ENCODE data around the gene HOXA6.

HOXA6 gene

DNA sequence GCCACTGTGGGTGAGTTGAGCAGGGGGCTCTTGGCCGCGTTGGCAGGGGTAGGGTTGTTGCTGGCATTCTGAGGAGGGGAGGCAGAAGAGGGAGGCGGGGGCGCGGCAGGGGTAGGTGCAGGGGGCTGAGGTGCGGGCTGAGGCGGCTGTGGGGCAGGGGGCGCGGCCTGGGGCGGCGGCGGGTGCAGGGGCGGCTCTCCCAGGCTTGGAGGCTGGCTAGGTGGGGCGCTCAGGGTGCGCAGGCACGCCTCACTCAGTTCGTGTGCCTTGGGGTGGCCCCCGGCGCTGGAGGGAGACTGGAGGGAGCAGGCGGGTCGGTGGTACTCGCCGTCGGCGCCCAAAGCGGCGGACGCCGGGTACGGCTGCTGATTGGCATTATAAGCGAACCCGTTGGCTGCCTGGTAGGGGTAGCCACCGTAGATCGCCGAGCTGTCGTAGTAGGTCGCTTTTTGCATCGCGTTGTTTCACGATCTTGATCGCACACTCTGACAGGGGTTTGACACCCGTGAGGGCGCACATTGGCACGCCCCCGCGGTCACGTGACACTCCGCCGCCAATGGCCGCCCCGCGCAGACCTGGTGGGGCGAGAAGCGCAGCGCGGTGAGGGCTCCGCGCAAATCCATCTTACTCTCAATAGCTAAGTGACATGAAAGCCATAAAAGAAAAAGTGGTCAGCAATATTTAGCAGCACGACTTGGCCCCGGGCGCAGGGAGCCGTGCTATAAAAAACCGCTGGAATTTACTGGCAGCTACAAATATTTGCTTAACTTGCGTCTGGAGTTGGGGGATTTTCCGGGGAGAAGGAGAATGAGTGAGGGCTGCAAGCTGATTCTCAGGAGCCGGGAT is 37.2 kb downstream of the HOXA6 start:
- DNase-seq (ENCODE audit: low read depth, low spot score), result peak; percentile 57

DNA sequence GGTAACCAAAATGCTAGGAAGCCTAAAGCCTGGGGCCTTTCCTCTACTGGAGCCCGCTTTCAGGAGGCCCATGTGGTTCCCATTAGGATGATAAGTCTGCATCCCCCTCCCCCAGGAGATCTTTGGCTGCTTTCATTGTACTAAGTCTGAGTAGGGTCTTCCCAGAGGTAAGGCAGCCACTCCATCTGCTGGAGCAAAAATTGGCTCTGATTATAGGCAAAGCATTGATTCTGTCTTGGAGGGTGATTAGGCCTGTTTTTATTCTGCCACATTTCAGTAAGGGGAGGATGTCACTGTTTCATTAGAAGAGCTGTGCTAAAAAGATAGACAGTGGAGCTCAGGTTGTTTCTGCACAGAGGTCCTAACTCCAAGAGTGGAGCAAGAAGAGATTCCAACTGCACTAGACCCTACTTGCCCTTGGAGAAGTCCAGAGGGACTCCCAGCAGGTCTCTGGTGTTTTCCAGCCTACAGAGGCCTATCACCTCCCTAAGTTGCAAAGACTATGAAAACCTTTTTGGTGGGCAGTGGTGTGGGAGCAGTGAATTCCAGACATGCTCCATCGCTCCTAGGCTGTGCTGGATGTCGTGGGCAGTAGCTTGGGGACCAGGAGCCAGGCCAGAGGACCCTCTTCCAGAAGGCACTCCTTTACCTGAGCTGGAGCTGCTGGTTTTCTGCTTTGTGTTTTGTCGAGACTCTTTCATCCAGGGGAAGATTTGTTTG is 37.9 kb downstream of the HOXA6 start:
- no peak for DNase-seq (ENCODE audit: low read depth, low spot score)

DNA sequence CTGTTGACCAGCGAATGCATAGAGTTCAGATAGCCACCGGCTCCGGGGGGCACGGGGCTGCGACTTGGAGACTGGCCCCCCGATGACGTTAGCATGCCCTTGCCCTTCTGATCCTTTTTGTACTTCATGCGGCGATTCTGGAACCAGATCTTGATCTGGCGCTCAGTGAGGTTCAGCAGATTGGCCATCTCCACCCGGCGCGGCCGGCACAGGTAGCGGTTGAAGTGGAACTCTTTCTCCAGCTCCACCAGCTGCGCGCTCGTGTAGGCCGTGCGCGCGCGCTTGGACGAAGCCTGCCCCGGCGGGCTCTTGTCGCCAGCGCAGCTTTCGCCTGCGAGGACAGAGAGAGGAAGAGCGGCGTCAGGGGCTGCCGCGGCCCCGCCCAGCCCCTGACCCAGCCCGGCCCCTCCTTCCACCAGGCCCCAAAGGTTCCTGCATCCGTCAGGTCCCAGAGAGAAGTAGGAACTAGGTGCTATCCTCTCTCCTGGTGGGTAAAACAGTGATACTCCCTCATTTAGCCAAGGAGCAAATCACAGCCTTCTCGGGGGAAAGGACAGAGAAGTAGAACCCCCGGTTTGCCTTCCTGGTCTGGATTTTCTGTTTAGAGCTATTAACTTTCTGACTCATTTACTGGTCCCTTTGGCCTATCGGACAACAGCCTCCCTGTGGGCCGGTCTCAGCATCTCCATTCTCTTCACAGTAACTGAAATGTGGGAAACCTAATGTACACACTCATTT is 39.0 kb downstream of the HOXA6 start:
- peak; percentile 21 for DNase-seq (ENCODE audit: low read depth, low spot score)

DNA sequence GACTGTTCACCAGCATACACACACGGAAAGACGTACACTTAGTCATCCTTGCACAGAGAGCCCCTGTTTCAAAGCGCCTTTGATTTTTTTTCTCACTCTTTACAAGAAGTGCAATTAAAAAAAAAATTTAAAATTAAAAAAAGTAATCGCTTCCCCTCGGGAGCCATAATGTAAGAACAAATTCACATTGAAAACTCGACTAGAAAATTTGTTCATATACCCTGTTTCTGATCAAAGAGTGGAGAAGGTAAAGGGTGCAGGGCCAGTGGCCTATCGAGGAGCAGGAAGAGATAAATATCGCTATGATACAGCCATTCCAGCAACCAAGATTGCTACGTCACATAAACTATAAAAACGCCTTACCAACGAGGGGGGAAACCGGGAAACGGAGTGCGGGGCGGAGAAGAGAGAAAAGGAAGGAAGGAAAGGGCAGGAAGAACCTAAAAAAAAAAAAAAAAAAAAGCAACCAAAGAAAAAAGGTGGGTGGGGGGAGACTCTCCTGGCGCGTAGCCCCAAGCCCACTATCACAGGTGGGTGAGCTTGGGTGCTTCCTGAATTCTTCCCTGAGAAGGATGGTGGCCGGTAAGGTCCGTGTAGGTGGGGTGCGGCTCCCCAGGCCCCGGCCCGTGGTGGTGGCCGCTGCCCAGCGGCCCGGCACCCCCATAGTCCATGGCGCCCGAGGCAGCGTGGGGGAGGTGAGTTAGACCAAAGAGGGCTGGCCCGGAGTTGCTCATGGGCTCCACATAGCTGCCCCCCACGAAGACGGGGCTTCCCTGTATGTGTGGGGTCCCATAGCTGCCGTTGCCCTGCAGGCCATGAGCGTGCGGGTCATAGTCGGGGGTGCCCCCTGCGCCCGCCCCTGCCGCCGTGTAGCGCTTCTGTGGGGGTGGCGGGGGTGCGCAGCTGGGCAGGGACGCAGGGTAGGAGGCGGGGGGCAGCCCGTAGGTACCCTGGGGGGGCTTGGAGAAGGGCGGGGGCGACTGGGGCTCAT is 39.9 kb downstream of the HOXA6 start:
- peak; percentile 14 for DNase-seq (ENCODE audit: low read depth, low spot score)

DNA sequence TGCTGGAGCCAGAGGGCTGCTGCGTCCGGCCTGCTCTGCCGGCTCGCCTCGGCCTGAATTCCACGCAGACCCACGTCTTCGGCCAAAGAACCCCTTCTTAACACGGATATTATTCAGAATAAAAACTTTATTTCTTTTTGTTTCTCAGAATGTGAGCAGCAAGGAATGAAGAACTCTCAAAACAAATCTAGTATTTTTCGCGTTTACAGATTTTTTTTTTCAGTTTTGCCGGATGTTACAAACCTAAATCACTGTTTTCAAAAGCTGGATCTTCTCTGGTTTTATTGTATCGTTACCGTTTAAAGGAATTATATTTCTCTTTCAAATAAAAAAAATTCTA is 40.7 kb downstream of the HOXA6 start:
- no peak for DNase-seq (ENCODE audit: low read depth, low spot score)

DNA sequence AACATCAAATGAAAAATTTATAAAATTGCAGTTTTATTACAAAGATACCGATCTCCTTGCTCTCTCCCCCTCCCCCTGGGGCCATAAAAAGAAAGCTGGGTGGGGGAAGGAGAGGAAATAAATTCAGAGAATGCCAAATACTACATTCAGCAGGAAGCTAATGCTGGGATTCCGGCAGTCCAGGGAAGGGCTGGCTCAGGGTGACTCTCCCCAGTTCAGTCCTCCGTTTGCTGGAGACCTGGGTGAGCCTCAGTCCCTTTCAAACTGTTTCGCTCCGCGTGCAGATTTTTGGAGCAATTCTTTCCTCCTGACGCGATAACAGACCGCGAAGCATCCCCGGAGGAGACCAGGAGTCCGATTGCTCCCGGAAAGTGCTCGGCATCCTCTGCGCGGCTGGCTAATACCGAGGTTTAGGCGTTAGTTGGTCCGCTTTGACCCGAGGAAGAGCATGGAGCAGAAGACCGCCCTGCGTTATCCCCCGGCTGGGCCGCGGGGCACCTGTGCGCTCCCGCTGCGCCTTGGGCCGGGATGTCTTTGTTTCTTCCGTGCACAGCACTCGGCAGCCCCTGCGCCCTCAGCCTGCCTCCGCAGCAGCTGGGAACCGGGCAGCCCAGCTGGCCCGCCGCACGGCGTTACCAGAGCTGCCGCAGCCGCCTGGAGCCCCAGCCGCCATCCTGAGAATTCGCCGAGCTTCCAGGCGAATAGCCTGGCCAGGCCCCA is 41.2 kb downstream of the HOXA6 start:
- DNase-seq (ENCODE audit: low read depth, low spot score), result peak; percentile 51

DNA sequence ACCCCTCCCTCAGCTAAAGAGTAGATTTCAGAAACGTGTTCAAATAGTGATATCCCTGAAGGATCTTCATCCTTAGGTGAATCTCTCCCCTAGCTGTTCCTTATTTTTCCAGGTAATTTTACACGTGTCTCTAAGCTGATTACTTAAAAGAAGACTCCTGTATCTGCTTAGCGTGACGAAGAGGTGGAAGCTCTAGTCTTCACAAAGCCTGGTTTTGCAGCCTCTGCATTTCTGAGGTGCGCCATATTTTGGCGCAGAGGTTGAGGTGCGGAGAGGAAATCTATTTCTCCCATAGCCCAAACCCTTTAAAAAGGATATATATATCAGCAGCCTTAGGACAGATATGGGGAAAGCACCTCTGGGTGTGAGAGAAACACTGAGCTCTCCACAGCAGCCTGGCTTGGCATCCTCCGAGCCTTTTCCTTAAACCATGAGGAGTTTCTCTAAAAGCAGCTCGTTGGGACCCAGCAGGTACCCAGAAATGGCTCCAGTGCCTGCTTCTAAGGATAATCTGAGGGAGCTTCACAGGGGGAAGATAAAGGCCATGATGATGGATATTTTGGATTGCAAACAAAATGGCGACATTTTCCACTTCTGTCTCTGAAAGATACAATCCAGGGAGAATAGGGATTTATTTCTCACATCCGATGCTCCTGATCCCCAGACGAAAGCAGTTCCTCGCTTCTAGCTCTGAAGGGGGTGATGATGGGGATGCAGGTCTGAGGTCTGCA is 42.1 kb downstream of the HOXA6 start:
- peak; percentile 4 for DNase-seq (ENCODE audit: low read depth, low spot score)

DNA sequence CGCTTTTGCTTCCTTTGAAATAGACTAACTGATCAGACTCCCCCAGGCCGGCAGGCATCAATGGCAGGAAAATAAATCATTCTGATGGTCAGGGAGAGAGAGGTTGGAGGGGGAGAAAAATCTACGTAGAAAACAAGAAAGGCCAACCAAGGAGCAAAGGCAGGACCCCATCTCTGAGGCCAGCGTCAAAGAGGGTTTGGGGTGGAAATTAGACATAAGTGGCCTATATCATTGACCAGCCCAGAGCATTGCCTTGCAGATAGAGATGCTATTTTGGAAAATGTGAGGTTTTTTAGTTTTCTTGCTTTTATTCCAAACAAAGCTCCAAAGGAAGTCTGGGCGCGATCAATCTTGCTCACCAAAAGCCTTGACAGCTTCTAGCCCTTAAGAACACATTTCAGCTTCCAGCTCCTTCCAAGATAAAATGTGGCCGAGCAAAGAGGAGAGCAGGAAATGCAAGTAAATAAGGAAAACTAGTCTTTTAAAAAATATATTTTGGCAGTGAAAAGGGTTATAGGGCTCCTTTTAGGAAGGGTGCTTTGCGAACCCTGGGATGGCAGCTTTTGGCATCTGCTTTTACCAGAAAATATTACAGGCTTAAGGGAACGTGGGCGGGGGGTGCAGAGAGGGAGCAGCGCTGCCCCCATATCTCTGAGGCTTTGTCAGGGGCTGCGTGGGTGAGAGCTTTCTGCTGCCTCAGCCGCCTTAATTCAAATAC is 43.1 kb downstream of the HOXA6 start:
- peak; percentile 13 for DNase-seq (ENCODE audit: low read depth, low spot score)

DNA sequence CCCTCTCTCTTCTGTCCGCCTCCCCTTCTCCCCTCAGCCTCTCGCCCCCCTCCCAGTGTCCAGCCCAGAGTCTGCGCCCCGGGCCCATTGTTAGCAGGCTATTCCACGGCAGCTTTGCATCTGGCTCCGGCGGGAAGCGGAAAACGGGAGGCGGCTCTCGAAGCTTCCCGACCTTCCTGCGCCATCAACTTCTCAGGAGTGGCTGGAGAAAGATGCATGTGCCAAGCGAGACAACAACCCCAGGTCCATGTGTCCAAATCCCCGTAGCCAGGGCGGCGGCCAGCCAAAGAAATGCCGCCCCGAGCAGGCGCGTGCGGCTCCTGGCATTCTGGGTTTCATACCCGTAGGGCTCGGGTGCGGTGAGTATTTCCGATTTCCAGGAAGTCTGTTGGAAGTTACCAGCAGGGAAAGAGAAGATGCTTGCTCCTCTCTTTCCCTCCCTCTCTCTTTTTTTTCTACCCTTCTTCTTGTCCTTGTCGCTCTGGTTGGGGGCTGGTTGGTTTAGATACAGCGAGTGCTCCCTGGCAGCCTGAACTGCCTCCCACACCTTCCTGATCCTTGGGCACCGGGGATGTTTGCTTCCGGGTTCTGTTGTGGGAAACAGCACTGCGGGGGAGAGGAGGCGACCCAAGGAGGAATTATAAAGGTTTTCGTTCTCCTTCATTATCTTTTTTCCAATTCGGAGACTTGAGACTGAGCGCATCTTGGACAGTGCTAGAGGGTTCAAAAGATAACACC is 43.9 kb downstream of the HOXA6 start:
- DNase-seq (ENCODE audit: low read depth, low spot score), result peak; percentile 6

DNA sequence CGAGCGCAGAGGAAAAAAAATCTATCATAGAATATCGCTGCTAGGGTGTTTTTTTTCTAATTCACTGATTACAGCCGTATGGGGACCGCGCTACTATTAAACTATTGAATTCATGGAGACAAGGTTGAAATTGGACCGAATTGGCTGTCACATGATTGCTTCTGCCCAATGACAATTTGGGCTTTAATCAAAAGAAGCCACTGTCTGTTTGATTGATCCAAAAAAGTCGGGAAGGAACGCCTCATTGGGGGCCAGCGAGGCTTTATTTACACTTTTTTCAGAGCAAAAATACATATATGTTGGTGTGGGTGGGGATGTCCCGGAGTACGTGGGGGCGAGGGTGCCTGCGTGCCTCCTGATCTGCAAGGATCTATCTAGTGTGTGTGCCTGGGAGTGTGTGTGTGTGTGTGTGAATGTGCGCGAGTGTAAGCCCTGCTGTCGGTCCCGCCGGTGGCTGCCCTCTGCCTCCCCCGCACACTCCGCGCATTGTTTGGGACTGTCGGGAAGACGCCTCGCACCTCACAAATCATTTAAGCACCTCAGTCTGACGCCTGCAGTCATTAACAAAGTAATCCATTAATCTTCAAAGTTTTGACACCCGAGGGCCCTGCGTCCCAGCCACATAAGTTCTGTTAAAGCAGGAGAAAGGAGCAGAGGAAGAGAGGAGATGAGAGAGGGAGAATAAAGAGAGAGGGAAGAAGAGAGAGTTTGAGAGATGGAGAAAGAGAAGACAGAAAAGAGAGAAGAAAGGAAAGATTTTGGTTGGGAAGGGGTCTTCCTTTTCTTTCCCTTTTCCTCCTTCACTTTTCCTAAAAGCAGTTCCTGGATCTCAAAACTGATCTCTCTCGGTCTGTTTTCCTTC is 44.8 kb downstream of the HOXA6 start, which contains the start of gene HOXA2:
Gene HOXA2 (minus strand): TSS at position 103 of the 862 bp plus-strand sequence. CDS start 183 bp downstream, outside the sequence.
- DNase-seq (ENCODE audit: low read depth, low spot score), result peak; percentile 25

DNA sequence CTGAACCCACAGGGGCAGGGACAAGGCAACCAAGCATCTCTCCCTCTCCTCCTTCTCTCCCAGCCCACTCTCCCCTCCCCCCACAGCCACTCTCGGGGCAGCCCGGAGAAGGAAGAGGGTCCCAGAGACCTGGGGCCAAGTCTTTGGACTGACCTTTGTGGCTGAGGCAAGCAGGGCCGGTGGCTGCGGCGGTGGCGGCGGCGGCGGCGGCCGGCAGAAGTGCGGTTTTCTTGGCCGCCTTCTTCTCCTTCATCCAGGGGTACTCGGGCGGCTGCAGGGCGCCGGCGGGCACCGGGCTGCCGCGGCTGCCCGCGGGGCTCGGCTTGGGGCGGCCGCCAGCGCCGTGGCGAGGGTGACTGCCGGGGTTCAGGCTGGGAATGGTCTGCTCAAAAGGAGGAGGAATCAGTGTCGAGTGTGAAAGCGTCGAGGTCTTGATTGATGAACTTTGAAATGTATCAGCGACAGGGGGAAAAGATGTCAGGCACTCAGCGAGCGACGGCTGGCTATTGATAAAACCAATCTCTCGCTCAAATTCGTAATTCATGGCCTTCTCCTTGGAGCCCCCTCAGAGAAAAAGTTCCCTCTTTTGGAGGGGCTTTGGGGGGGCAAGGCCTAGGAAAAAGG is 45.5 kb downstream of the HOXA6 start:
- peak; percentile 9 for DNase-seq (ENCODE audit: low read depth, low spot score)

DNA sequence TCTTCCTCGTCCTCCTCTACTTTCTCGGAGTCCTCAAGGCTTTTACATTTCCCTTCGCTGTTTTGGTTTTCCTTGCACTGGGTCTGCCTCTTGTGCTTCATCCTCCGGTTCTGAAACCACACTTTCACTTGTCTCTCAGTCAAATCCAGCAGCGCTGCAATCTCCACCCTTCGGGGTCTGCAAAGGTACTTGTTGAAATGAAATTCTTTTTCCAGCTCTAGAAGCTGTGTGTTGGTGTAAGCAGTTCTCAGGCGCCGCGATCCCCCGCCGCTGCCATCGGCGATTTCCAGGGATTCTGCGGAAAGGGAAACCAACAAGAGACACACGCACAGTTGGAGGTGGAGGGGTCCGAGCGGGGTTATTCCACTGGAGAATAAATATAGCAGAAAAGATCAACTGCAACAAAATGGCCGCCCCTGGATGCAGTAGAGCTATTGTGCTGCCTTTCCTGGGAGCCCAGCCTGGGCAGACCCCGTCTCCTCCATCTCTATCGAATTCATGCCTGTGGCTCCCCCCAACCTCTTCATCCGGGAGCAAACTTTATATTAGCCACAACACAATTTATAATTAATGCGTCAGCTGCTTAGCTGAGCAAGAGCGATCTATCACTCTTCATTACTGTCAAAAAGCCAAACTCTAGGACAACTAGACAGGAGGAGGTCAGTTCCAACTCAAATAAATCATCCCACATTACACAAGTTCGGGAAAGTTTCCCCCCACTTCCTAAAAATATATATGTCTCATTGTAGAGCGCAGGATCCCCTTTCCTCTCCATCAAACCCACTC is 46.2 kb downstream of the HOXA6 start:
- DNase-seq (ENCODE audit: low read depth, low spot score), result peak; percentile 23

DNA sequence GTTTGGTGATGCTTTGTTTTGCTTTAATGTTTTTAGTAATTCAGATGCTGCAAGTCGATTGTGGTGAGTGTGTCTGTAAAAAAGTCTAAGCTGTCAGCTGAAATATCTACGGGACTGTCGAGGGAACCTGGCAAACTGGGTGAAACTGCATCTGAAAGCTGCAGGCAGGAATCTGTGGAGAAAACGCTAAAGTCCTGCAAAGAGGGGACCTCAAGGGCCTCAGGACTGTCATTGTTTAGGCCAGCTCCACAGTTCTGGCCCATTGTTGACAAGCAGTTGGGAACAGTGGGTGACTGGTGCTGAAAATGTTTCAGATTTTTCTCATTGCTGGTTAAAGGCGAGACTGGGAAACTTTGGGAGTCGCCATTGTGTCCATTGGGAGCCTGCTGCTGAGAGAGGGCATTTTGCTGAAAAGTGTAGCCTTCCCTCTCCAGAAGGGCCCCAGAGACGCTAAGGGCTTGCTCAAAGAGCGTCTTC is 46.8 kb downstream of the HOXA6 start:
- peak; percentile 7 for DNase-seq (ENCODE audit: low read depth, low spot score)

DNA sequence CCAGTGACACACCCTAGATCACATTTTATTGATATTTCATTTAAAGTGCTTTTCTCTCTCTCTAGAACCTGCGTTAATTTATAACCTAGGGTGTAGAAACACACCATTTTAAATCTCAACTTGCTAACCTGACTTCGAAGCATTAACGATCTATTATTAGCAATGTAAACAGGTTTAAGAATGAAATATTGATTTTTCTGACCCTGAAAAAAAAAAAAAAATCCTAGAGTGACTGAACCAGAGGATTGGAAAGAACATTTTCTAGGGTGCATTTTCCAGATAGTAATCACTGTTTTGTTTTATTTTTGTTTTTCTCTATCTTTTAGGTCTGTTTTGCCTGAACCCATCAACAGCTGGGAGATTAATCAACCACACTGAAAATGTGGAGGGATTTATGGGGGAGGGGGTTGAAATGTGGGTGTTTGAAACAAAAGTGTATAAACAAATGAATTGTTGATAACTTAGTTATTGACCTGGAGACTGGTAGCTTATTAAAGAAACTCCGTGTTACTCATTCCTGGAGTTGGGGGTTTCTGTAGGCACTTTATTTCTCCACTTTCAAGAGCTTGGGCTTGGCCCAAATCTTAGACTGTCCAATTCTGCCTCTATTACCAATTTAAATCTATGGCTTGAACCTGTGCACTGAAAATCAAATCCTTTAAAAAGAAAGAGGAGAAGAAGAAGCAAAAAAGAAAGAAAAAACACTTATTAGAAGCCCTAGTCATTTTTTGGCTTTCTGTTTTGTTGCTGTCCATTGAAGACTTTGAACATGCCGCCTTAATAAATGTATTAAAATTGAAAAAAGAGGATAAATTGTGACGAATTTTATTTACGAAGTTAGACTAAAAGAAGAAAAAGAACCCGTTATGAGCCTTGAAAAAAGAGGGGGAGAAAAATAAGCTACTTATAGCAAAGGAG is 47.9 kb downstream of the HOXA6 start:
- no peak for DNase-seq (ENCODE audit: low read depth, low spot score)
